Measurements from ENCODE around the gene DNAJC25.
A peak's percentile ranks its signal among the peaks of the same experiment; 100 is the strongest.
"Not testable (repeated sequence)": the region's sequence is repeated elsewhere in the genome, so short reads cannot be mapped to it uniquely, and the experiment has no call there.

The DNAJC25 gene

GRCh38 chr9:111631214-111631971, at the start of gene DNAJC25:
TSS of gene DNAJC25 (plus strand) at chr9:111631334. CDS start at chr9:111631408, 74 bp downstream.
- peak; percentile 92 for DNase-seq

- DNase-seq, result no peak
These were observed 48.2 kb upstream of the DNAJC25 start for GRCh38 chr9:111582888-111583287.

- no peak for DNase-seq
These were observed 44.8 kb upstream of the DNAJC25 start for GRCh38 chr9:111586378-111586777.

- no peak for DNase-seq
These were observed 42.3 kb upstream of the DNAJC25 start for GRCh38 chr9:111588846-111589245.

GRCh38 chr9:111597852-111598732, 33.0 kb upstream of the DNAJC25 start:
- peak; percentile 25 for DNase-seq

GRCh38 chr9:111598733-111599091, 32.4 kb upstream of the DNAJC25 start:
- no peak for DNase-seq

GRCh38 chr9:111599092-111599954, 31.8 kb upstream of the DNAJC25 start, which contains the start of gene PTGR1:
TSS of gene PTGR1 (minus strand) at chr9:111599647. CDS start at chr9:111597422, 2,225 bp downstream.
- no peak for DNase-seq

GRCh38 chr9:111599955-111600343, 31.2 kb upstream of the DNAJC25 start:
- no peak for DNase-seq

- DNase-seq, result no peak
These were observed 29.7 kb upstream of the DNAJC25 start for GRCh38 chr9:111601237-111602018.

GRCh38 chr9:111603041-111603440, 28.1 kb upstream of the DNAJC25 start:
- DNase-seq, result no peak

- DNase-seq, result no peak
These were observed 27.0 kb upstream of the DNAJC25 start for GRCh38 chr9:111604054-111604615.

GRCh38 chr9:111605041-111605559, 26.0 kb upstream of the DNAJC25 start:
- no peak for DNase-seq

GRCh38 chr9:111610149-111610548, 21.0 kb upstream of the DNAJC25 start:
- no peak for DNase-seq

GRCh38 chr9:111610845-111611244, 20.3 kb upstream of the DNAJC25 start:
- no peak for DNase-seq

GRCh38 chr9:111613436-111614040, 17.6 kb upstream of the DNAJC25 start:
- DNase-seq, result no peak

- no peak for DNase-seq
These were observed 15.2 kb upstream of the DNAJC25 start for GRCh38 chr9:111615928-111616327.

- DNase-seq, result not testable (repeated sequence)
These were observed 13.8 kb upstream of the DNAJC25 start for GRCh38 chr9:111617349-111617748.

- DNase-seq, result peak; percentile 5
These were observed 9.1 kb upstream of the DNAJC25 start for GRCh38 chr9:111621895-111622480.

- DNase-seq, result no peak
These were observed 8.5 kb upstream of the DNAJC25 start for GRCh38 chr9:111622626-111623025.

- DNase-seq, result no peak
These were observed 3.7 kb upstream of the DNAJC25 start for GRCh38 chr9:111627260-111627963.
